G401 (cell line): ENCODE measurements around the gene ANTKMT. TPM values are rescaled to one million over a fixed set of nuclear protein-coding genes. Genes with fewer than 3 reads are reported as not detected.
"Not testable (repeated sequence)": the region's sequence is repeated elsewhere in the genome, so short reads cannot be mapped to it uniquely, and the experiment has no call there.

Source experiments
- DNase-seq: peaks from one replicate; pipeline ENCODE4 v3.0.0-alpha.2; 2015; ENCODE audit warnings: low spot score
- in situ Hi-C: cut with HindIII; loops from 2 replicates; pipeline ENCODE4 v1.10.0; 2016; ENCODE audit warnings: low sequenced_read_pairs, mixed read lengths
- total RNA-seq: library from RNA; depleted of rRNA; stranded (reverse); fragments of >200 nt; shearing (Covaris generic); gene quantifications from 2 replicates; pipeline ENCODE4 v1.2.3, GENCODE V29; 2014

Gene ANTKMT
- total RNA-seq, 1 experiment from 2014 or later: 47.6 TPM

- DNase-seq: no peak
- in situ Hi-C loops: no loop called here
These were observed 12.0 kb downstream of the ANTKMT start for GRCh38 chr16:732936-733335.

- in situ Hi-C loops: no loop called here
- DNase-seq: no peak
These were observed 12.6 kb downstream of the ANTKMT start for GRCh38 chr16:733382-734207.

DNA sequence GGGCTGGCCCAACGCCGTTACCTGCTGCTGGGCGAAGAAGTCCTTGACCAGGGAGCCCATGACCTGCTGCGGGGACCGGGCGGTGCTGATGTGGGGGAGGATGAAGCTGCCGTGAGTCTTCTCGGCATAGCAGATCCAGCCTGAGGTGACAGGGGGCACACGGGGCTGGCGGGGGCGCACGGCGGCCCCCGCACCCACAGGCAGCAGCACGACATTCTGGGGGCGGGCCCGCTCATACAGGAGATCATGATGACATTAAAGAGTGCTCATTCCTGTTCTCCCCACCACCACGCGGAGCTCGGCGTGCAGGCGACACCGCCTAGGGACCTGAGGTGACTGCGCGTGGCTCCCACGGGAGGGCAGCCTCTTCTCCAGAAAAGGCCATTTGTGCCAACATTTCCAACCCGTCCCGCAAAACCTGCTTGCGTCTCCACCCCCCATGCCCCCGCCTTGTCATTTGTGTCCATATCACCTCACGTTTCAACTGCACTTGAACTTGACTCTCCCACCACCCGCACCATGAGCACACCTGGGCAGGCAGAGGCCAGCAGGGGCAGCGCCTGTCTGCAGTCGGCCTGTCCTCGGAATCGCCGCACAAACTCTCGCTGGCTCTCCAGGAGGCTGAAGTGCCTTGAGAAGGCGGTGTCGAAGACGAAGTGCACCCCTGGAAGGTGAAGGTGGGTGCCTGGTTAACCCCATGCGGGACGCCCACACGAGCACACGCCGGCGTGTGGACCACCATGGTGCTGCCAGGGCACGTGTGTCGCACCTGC is 13.4 kb downstream of the ANTKMT start:
- in situ Hi-C loops: no loop called here
- DNase-seq: no peak

GRCh38 chr16:734981-735881 is 14.3 kb downstream of the ANTKMT start:
- in situ Hi-C loops: no loop called here
- DNase-seq: no peak

DNA sequence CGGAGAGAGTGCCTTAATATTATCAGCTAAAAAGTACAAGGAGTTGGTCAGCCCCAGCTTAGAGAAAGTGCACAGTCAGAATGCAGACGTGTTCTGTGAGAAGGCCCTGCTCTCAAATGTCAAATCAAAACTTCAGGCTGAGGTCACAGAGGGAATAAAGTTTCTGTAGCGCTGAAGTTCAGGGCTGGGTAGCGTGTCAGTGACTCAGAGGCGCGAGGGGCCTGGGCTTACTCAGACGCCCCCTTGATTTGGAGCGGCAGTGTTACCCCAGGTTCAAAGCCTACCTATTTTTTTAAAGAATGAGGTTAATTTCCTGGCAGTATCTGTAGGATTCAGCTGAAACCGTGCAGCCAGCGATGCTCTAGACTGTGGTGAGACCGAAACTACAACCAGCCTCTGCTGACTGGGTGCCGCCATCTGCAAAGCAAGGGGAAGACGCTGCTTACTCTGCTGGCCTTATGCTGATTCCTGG is 15.1 kb downstream of the ANTKMT start:
- in situ Hi-C loops: no loop called here
- no peak for DNase-seq

- in situ Hi-C loops: no loop called here
- DNase-seq: no peak
These were observed 16.1 kb downstream of the ANTKMT start for GRCh38 chr16:736936-737481.

- in situ Hi-C loops: no loop called here
- no peak for DNase-seq
These were observed 18.9 kb downstream of the ANTKMT start for GRCh38 chr16:739560-740458.

- in situ Hi-C loops: no loop called here
- DNase-seq: no peak
These were observed 19.5 kb downstream of the ANTKMT start for GRCh38 chr16:740459-740763.

- in situ Hi-C loops: no loop called here
- peak; percentile 84 for DNase-seq
These were observed 20.0 kb downstream of the ANTKMT start, which contains the start of gene CIAO3 for GRCh38 chr16:740764-741505. Gene CIAO3, minus strand, starts transcription at chr16:740997. Its CDS starts 12 bp downstream, at chr16:740985.

GRCh38 chr16:741986-742629 is 21.2 kb downstream of the ANTKMT start:
- in situ Hi-C loops: no loop called here
- no peak for DNase-seq

- in situ Hi-C loops, DNase-seq: not testable (repeated sequence)
These were observed 21.9 kb downstream of the ANTKMT start for GRCh38 chr16:742894-743293.

DNA sequence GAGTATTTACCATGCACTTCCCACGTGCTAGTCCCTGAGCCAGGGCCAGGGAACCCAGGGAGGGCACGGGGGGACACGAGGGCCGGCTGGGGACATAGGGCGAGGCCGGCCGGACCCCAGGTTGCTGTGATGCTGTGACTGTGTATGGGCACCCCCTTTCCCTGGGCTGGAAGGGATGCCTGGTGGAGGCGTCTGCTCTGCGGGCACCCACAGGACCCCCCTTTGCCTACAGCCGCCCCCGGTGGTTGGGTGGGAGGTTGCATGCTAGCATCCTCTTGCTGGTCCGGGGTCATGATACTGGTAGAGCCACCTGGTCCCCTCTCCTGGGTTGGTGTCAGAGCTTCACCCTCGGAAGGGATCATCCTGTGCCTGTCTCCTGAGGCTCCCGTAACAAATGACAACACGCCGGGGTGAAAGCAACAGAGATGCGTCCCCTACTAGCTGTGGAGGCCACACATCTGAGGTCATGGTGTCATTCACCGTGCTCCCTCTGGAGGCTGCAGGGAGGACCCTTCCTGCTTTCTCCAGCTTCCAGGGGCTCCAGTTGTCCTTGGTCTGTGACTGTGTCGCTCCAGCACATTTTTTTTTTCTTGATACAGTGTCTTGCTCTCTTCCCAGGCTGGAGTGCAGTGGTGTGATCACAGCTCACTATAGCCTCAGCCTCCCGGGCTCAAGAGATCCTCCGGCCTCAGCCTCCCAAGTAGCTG is 23.0 kb downstream of the ANTKMT start:
- in situ Hi-C loops: no loop called here
- DNase-seq: no peak

DNA sequence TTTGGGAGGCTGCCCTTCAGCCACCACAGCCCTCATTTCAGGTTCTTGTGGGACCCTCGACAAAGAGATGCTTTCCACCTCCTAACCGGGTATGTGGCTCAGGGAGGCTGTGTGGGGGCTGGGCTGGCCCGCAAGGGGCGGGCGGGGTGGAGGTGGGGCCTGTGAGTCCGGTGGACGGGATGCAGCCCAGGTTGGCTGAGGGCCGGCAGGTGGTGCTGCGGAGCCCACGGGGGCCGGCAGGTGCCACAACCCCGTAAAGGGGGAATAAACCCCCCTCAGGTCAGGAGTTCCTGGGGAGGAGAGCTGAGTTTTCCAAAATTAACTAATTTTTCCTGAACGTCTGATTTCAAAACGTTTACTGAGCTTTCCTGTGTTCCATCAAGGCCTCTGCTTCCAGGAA is 24.8 kb downstream of the ANTKMT start:
- in situ Hi-C loops: no loop called here
- no peak for DNase-seq

- DNase-seq: no peak
- in situ Hi-C loops: no loop called here
These were observed 25.7 kb downstream of the ANTKMT start for GRCh38 chr16:746637-747036.

- in situ Hi-C loops: no loop called here
- no peak for DNase-seq
These were observed 27.2 kb downstream of the ANTKMT start for GRCh38 chr16:747978-748746.

GRCh38 chr16:749010-749409 is 28.1 kb downstream of the ANTKMT start:
- in situ Hi-C loops: no loop called here
- DNase-seq: no peak
